ENCODE measurements around the gene LRRC47.

DNA sequence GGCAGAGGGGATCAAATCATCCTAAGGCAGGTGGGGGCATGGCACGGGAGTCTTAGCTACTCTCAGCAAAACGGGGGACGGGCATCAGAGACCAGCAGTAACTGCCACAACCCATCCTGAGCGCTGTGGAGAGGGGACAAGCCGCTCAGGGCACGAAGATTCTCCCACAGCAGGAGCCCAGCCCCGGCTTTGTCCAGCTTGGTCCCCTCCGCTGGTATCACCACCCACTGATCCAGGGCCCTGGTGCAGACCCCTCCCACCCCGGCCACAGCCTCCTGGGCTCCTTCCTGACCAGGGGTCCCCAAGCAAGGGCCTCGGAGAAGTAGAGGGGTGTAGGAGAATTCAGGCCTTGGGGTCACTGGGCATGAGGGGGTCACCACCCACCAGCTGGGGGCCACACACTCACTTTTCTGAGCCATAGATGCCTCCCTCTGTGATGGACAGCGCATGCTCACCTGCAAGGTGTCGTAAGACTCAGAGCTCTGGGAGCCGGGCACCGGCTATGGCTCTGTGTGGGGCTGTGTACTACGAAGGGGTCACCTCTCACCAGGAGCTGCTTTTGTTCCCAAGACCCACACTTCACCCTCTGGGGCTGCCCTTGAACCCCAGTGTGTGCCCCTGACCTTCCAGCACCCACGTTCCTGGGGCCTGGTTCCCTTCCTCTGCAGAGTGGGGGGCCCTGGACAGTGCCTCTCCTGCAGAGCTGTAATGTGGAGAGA is 26.1 kb downstream of the LRRC47 start:
- TF ChIP-seq, protein P1, sequence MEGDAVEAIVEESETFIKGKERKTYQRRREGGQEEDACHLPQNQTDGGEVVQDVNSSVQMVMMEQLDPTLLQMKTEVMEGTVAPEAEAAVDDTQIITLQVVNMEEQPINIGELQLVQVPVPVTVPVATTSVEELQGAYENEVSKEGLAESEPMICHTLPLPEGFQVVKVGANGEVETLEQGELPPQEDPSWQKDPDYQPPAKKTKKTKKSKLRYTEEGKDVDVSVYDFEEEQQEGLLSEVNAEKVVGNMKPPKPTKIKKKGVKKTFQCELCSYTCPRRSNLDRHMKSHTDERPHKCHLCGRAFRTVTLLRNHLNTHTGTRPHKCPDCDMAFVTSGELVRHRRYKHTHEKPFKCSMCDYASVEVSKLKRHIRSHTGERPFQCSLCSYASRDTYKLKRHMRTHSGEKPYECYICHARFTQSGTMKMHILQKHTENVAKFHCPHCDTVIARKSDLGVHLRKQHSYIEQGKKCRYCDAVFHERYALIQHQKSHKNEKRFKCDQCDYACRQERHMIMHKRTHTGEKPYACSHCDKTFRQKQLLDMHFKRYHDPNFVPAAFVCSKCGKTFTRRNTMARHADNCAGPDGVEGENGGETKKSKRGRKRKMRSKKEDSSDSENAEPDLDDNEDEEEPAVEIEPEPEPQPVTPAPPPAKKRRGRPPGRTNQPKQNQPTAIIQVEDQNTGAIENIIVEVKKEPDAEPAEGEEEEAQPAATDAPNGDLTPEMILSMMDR (IDR thresholded peaks at IDR 0.05; ENCODE audit: low read length) = no peak
- TF ChIP-seq EZH2 (IDR thresholded peaks at IDR 0.05; ENCODE audit: borderline replicate concordance, low read length) = no peak

Data from OCI-LY1 (cell line).